ENCODE results near the gene TLR3.

The TLR3 gene

DNA sequence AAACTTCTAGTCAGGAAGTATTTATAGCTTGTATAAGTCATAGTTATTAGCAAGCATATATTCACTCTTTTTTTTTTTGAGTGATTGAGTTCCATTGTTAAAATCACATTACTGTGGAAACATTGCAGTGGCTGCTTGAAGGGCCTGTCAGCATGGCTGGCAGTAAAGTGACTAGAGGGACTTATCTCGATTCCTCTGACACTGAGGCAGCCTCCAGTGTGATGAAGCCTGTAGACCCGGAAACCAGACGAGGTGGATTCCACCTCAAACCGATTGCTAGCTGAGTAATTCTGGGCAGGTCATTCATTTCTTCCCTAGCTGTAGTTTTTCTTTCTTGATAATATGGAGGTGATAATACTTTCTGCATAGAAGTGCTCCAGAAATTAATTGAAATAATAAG, 40.3 kb downstream of the TLR3 start:
- no peak for TF ChIP-seq GATA2 (IDR thresholded peaks at IDR 0.05; ENCODE audit: low read depth, low read length)
- no peak for TF ChIP-seq GATA3 (IDR thresholded peaks at IDR 0.05; ENCODE audit: low read depth, low read length)

DNA sequence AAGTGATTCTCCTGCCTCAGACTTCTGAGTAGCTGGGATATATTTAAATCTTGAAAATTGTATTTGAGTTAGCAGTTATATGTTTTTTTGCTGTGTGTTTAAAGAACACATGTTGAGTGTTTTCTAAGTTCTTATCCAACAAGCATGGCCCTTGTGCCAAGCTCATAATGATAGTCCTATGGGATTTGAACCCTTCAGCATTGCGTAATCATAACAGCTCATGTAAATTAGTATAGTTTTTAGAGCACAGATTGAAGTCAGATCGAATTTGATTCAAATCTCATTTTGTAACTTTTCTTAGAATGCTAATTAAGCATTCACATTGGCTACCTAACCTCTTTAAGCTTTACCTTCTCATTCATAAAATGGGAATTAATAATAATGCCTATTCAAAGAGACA, 47.7 kb downstream of the TLR3 start:
- TF ChIP-seq GATA2 (IDR thresholded peaks at IDR 0.05; ENCODE audit: low read depth, low read length) (no peak), GATA3 (IDR thresholded peaks at IDR 0.05; ENCODE audit: low read depth, low read length) (no peak)

DNA sequence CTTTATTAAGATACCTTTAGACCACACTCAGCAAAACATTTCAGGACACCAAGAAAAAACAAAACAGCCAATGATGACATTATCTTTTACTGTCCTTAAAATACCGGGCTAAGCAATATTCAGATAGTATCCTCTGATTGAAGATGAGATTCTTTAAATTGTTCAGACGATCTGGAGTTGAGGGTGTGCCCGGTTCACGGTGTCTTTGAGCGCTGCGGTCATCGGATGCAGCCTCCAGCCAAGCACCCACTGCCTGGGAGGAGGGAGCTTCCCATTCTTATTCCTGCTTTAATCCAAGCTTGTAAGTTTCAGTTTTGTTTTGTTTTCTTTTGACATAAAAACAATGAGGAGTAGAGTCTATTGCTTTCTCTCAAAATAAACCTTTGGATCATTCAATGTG, 49.6 kb downstream of the TLR3 start:
- TF ChIP-seq GATA2 (IDR thresholded peaks at IDR 0.05; ENCODE audit: low read depth, low read length): no peak
- TF ChIP-seq GATA3 (IDR thresholded peaks at IDR 0.05; ENCODE audit: low read depth, low read length): no peak

DNA sequence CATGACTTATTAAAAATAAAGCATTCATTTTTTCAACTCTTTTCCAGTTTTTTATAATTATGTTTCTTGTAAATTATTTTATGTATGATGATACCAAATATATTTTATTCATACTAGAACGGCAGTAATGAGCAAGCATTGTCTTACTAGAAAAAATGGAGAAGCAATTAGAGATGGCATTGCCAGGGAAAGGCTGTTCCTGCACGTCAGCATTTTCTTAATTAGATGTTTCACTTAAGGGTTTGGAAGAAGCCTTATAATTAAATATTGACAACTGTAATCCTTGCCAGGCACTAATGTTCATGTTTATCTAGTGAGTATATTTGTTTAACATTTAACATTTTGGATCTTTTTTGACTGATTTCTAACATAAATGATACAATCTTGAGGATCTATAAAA, 52.1 kb downstream of the TLR3 start:
- TF ChIP-seq GATA3 (IDR thresholded peaks at IDR 0.05; ENCODE audit: low read depth, low read length): no peak
- TF ChIP-seq GATA2 (IDR thresholded peaks at IDR 0.05; ENCODE audit: low read depth, low read length): no peak

DNA sequence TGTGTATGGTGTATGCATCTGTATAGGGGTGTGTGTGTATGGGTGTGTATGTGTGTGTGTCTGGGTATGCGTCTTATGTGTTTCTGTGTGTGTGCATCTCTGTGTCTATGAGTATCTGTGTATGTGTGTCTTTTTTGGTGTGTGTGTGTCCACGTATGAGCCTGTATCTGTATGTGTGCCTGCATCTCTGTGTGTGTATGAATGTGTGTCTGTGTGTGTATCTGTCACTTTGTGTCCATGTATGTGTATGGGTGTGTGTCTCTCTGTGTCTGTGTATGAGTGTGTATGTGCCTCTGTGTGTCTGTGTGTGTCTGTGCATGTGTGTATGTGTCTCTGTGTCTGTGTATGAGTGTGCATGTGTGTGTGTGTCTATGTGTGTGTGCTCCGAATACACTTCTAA, 59.9 kb downstream of the TLR3 start:
- TF ChIP-seq GATA3 (IDR thresholded peaks at IDR 0.05; ENCODE audit: low read depth, low read length) (no peak), GATA2 (IDR thresholded peaks at IDR 0.05; ENCODE audit: low read depth, low read length) (no peak)

DNA sequence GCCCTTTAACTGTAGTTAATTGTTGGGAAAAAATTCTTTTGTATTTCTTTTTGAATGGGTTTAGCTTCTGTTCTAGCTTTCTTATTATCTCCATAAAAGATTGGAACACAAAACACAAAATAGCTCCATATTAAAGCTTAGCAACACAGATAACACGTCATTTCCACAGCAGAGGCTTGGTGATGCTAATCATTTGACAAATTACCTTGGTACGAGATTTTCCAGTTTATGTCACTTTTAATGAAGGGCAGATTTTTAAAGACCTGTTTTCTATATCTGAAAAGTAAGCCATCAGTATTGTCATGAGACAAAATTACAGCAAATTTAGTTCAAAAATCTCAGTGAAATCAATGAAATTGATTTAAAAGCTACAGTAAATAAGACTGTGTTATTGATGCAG, 63.0 kb downstream of the TLR3 start:
- TF ChIP-seq GATA3 (IDR thresholded peaks at IDR 0.05; ENCODE audit: low read depth, low read length) (peak; percentile 64), GATA2 (IDR thresholded peaks at IDR 0.05; ENCODE audit: low read depth, low read length) (no peak)

DNA sequence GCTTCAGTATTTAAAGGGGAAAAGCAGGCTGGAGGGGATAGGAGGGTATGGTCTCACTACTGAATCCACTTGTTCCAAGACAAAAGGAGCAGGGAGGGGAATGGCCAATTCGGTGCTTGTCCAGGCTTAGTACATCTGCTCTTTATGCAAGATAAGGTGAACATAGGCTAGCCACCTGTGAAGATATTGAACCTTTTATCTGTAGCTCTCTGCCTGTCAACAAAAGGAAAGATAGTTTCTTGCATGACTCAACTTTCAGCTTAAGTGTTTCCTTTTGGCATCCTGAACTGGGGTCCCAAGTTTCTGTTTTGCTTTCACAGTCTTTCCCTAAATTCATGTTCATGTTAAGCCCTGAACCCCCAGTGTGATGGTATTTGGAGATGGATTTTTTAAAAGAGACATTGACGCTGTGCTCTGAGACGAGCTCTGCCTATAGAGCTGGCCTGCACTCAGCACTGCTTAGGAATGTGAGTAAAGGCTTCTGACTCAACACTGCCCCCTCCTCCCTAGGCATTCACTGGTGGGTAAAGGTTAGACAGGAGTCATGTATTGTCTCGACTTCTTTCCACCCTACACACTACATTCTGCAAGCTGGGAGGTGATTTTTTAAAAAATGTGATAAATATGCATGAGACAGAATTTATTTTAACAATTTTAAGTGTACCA, 63.8 kb downstream of the TLR3 start:
- TF ChIP-seq GATA3 (IDR thresholded peaks at IDR 0.05; ENCODE audit: low read depth, low read length) (no peak), GATA2 (IDR thresholded peaks at IDR 0.05; ENCODE audit: low read depth, low read length) (no peak)

DNA sequence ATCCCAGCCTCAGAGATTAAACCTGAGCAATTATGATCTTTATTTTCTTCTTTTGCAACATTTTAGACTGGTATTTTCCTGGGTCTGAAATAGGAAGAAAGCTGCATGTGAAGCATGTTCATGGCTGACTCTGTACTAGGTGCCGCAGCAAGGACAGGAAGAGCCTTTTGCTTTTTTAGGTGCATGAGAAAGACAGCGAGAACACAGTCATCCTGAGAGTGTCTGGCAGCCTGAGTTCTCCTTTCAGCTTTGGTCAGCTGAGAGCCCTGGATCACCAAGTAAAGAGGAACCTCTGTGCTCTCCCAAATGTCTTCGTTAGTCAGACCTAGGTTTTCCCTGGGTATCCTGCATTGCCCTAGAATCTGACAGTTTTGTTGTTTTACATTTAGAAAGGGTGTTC, 65.3 kb downstream of the TLR3 start:
- TF ChIP-seq GATA2 (IDR thresholded peaks at IDR 0.05; ENCODE audit: low read depth, low read length) (no peak), GATA3 (IDR thresholded peaks at IDR 0.05; ENCODE audit: low read depth, low read length) (no peak)

DNA sequence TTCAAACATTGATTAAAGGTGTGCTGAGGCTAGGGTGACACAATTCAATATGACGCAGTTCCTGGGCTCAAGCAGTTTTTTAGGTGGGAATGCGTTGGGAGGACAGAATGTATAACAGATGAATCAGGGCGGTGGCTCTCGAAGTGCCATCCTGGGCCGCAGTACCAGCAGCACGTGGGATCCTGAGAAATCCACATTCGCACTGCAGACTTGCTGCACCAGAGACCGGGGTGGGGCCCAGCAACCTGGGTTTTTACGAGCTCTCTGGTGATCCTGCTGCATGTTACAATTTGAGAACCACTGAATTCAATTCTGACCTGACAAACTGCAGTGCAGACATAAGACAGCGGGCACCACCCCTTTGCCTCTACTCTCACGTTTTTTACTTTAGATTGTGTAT, 65.9 kb downstream of the TLR3 start:
- no peak for TF ChIP-seq GATA3 (IDR thresholded peaks at IDR 0.05; ENCODE audit: low read depth, low read length)
- TF ChIP-seq GATA2 (IDR thresholded peaks at IDR 0.05; ENCODE audit: low read depth, low read length): no peak

DNA sequence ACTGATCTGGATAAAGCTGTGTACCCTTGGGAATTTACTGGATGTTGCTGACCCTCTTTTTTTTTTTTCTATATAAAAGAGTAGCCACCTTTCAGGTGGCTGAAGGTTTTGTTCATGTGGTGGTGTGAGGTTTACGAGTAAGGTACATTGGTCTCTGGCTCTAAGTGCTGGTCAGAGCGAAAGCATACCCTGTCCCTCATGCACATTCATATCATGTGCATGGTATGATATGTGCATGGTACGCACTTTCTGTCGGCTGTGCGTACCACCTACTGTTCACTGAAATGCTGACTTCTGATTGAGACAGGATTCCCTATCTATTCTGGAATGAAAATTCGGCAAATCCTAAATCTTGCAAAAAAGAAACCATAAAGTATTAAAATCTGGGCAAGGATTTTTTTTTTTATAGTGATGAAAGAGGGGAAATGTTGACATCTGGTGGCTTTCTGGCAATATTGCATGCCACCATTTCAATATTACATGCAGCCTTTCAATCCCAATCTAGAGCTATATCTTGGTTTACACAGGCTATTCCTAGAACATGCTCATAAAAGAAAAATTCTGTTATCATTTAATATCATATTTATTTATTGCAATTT, 68.3 kb downstream of the TLR3 start:
- no peak for TF ChIP-seq GATA3 (IDR thresholded peaks at IDR 0.05; ENCODE audit: low read depth, low read length)
- no peak for TF ChIP-seq GATA2 (IDR thresholded peaks at IDR 0.05; ENCODE audit: low read depth, low read length)
